GM06990 (cell line): ENCODE measurements around the gene SENP2.

ENCODE experiments used
- DNase-seq: peaks from one replicate; pipeline ENCODE4 v3.0.0-alpha.2; 2011; ENCODE audit not compliant: insufficient read length; ENCODE audit errors: extremely low read depth
- H3K27me3 ChIP-seq: replicated peaks from 2 replicates; pipeline ENCODE4 v1.6.0; 2011; ENCODE audit warnings: low read length; ENCODE audit not compliant: control insufficient read depth, insufficient read depth
- H3K36me3 ChIP-seq: 2 replicates; pipeline ENCODE4 v1.5.1; 2011; ENCODE audit warnings: low read length; ENCODE audit not compliant: control insufficient read depth, insufficient read depth
- H3K4me3 ChIP-seq: replicated peaks from 2 replicates; pipeline ENCODE4 v1.5.1; 2011; ENCODE audit warnings: low read depth, mild to moderate bottlenecking, control low read depth, low read length
- TF ChIP-seq, protein P1 (sequence below): IDR thresholded peaks from 2 replicates; pipeline ENCODE4 v1.5.1; 2011; ENCODE audit warnings: low read length, control low read depth, mild to moderate bottlenecking, inconsistent platforms; ENCODE audit not compliant: insufficient read depth, poor library complexity, severe bottlenecking

The SENP2 gene

DNA sequence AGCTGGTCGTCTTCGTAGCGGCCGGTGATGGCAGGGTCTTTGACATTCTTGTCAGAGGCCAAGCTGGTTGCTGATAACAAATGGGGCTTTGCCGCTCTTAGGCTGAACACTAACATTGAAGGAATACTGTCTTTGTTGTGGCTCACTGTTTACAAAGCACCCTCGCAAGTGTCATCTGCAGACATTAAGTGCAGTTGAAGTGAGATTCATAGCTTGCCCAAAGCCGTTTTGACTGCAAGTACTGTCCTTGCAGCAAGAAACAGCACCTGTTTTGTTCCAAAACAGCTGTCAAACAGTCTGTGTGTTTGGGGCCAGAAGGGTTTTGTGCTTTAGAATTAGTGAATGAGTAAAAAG lies 568 bp downstream of the SENP2 start:
- Histone ChIP-seq H3K4me3 (peak overlapping the region; percentile 93), H3K27me3 (no peaks in the 10 kb centered on the region), H3K36me3 (no peaks in the 10 kb centered on the region)
- no peak for DNase-seq
- TF ChIP-seq, protein P1, sequence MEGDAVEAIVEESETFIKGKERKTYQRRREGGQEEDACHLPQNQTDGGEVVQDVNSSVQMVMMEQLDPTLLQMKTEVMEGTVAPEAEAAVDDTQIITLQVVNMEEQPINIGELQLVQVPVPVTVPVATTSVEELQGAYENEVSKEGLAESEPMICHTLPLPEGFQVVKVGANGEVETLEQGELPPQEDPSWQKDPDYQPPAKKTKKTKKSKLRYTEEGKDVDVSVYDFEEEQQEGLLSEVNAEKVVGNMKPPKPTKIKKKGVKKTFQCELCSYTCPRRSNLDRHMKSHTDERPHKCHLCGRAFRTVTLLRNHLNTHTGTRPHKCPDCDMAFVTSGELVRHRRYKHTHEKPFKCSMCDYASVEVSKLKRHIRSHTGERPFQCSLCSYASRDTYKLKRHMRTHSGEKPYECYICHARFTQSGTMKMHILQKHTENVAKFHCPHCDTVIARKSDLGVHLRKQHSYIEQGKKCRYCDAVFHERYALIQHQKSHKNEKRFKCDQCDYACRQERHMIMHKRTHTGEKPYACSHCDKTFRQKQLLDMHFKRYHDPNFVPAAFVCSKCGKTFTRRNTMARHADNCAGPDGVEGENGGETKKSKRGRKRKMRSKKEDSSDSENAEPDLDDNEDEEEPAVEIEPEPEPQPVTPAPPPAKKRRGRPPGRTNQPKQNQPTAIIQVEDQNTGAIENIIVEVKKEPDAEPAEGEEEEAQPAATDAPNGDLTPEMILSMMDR: no peak

DNA sequence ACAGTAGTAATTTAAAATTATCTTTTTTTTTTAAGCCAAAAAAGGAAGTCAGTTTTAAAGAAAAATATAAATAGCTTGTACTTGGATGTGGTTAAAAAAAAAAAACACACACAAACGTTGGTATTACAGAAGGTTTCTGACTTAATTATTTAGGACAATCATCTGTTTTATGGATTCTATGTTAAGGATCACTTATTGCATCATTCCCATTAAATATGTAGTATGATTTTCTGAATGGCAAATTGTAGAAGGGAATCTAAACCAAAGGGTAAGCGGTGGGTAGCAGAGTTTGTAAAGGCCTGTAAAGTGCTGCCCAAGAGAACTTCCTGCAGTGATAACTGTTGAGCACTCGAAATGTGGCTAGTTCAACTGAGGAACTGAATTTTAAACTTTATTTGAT lies 8.0 kb downstream of the SENP2 start:
- no peak for DNase-seq
- no peaks in the 10 kb centered on the region for H3K27me3 ChIP-seq
- TF ChIP-seq, protein P1: no peak
- H3K36me3 ChIP-seq: no peaks in the 10 kb centered on the region; the same call in 1 of the 2 replicates
- H3K4me3 ChIP-seq: no peak overlapping the region

DNA sequence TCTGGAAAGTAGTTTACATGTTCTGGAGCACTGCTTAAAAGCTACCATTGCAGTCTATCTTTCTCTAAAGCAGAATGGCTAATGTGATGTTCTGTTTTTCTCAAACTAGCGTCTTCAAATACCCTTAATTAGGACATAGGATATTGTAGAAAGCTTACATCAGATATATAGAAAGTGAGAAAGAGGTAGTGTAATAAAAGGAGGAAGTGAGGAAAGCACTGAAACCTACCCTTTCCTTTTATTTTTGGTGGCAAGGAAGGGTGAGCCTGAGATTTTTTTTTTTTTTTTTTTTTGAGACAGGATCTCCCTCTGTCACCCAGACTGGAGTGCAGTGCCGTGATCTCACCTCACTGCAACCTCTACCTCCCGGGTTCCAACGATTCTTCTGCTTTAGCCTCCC lies 9.4 kb downstream of the SENP2 start:
- H3K27me3 ChIP-seq: no peaks in the 10 kb centered on the region
- no peaks in the 10 kb centered on the region; the same call in 1 of the 2 replicates for H3K36me3 ChIP-seq
- TF ChIP-seq, protein P1: no peak
- no peak overlapping the region for H3K4me3 ChIP-seq
- DNase-seq: peak; percentile 50

DNA sequence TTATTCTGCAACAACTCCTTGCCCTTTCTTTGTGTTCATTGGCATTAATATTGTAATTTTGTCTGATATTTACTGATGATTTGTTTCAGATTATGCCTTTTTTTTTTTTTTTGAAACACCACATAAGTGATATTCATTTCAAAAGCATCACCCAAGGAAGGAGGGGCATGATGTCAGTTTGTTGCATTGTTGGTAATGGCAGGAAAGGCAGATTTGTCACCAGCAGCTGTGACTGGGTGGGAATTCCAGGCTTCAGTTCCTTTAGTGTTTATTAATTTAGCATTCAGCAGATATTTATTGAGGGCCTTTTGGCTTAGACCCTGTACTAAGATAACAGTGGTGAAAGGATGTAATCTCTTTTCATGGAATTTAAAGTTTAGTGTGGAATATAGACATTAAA lies 19.5 kb downstream of the SENP2 start:
- TF ChIP-seq, protein P1: no peak
- no peak for DNase-seq
- Histone ChIP-seq H3K4me3 (no peak overlapping the region), H3K27me3 (no peaks in the 10 kb centered on the region), H3K36me3 (peaks cover 3% of the 10 kb centered on the region)

DNA sequence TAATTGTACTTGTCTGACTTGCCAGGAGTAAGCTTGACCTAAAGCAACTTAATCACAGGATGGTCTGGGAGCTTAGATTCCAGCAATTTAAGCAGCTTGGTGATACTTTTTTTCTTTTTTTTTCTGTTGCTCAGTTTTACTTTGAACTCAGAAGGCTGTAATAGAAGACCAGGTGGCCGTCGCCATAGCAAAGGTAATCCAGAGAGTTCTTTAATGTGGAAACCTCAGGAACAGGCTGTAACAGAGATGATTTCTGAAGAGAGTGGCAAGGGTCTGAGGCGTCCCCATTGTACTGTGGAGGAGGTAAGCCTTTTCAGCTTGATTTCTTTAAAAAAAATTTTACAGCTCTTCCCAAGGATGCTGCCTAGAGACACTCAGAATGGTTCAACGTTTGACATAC lies 20.1 kb downstream of the SENP2 start:
- no peak for DNase-seq
- TF ChIP-seq, protein P1: no peak
- no peak overlapping the region for H3K4me3 ChIP-seq
- H3K27me3 ChIP-seq: no peaks in the 10 kb centered on the region
- peaks cover 3% of the 10 kb centered on the region for H3K36me3 ChIP-seq

DNA sequence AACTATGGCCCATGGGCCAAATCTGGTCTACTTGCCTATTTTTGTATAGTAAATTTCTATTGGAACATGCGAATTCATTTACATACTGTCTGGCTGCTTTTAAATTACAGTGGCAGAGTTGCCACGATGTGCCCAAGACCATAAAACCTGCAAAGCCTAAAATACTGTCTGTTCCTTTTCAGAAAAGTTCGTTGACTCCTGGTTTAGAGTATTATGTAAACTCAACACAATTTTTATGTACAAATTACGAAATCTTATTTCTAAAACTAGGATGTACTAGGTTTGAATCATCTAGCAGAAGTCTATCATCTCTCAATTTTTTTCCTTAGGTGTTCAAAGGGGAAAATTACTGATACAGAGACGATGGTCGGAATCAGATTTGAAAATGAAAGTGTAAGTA lies 26.9 kb downstream of the SENP2 start:
- no peaks in the 10 kb centered on the region for H3K27me3 ChIP-seq
- TF ChIP-seq, protein P1: no peak
- no peak overlapping the region for H3K4me3 ChIP-seq
- DNase-seq: no peak
- H3K36me3 ChIP-seq: peaks cover 9% of the 10 kb centered on the region
